Measurements from ENCODE around the gene KCNJ9.

DNA sequence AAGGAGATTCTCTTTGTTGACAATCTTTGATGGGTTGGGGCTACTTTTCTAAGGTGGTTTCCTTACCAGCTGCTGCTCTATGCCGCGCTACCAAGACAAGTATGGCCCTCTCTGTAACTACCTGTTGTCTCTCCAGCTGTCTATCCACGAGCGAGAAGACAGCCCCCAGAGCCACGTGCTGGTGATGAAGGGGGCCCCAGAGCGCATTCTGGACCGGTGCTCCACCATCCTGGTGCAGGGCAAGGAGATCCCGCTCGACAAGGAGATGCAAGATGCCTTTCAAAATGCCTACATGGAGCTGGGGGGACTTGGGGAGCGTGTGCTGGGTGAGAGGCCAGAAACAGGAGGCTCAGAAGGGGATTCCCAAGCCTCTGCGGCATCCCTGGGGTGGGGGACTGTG, 48.6 kb downstream of the KCNJ9 start:
- TF ChIP-seq, protein P1, sequence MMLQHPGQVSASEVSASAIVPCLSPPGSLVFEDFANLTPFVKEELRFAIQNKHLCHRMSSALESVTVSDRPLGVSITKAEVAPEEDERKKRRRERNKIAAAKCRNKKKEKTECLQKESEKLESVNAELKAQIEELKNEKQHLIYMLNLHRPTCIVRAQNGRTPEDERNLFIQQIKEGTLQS (IDR thresholded peaks at IDR 0.05; ENCODE audit: borderline replicate concordance, extremely low read depth, low read depth, low read length), result no peak
- TF ChIP-seq RAD21 (IDR thresholded peaks at IDR 0.05; ENCODE audit: insufficient read depth, low read depth, low read length) (no peak), ETV6 (conservative IDR thresholded peaks at IDR 0.05 in 1 of 2, IDR thresholded peaks at IDR 0.05 in 1 of 2; ENCODE audit: borderline replicate concordance in 1 of 2, low read depth in 1 of 2) (no peak), RFX5 (IDR thresholded peaks at IDR 0.05; ENCODE audit: low read depth, low read length) (no peak), SPI1 (IDR thresholded peaks at IDR 0.05; ENCODE audit: borderline replicate concordance, insufficient read depth, low read depth, low read length) (no peak), SMAD1 (IDR thresholded peaks at IDR 0.05; ENCODE audit: low read depth, partially characterized antibody) (no peak), CEBPB (IDR thresholded peaks at IDR 0.05; ENCODE audit: borderline replicate concordance in 1 of 2, low read depth in 2 of 2, low read length in 2 of 2) (no peak), POLR2A (IDR thresholded peaks at IDR 0.05; ENCODE audit: low read depth, low read length) (no peak)
- TF ChIP-seq, protein P2, sequence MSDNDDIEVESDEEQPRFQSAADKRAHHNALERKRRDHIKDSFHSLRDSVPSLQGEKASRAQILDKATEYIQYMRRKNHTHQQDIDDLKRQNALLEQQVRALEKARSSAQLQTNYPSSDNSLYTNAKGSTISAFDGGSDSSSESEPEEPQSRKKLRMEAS (IDR thresholded peaks at IDR 0.05; ENCODE audit: low read depth, low read length), result no peak
- TF ChIP-seq, protein P3, sequence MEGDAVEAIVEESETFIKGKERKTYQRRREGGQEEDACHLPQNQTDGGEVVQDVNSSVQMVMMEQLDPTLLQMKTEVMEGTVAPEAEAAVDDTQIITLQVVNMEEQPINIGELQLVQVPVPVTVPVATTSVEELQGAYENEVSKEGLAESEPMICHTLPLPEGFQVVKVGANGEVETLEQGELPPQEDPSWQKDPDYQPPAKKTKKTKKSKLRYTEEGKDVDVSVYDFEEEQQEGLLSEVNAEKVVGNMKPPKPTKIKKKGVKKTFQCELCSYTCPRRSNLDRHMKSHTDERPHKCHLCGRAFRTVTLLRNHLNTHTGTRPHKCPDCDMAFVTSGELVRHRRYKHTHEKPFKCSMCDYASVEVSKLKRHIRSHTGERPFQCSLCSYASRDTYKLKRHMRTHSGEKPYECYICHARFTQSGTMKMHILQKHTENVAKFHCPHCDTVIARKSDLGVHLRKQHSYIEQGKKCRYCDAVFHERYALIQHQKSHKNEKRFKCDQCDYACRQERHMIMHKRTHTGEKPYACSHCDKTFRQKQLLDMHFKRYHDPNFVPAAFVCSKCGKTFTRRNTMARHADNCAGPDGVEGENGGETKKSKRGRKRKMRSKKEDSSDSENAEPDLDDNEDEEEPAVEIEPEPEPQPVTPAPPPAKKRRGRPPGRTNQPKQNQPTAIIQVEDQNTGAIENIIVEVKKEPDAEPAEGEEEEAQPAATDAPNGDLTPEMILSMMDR (IDR thresholded peaks at IDR 0.05 in 2 of 3, conservative IDR thresholded peaks at IDR 0.05 in 1 of 3; ENCODE audit: control insufficient read depth in 2 of 3, extremely low read depth in 1 of 3, insufficient read depth in 1 of 3, low read depth in 3 of 3, low read length in 3 of 3), result no peak
